ENCODE measurements around the gene VSIR. TPM values are rescaled to one million over a fixed set of nuclear protein-coding genes. Genes with fewer than 3 reads are reported as not detected.

VSIR gene
- total RNA-seq, 1 experiment from 2014 or later = 18.5 TPM

- Histone ChIP-seq H3K4me2 (ENCODE audit: low read length) (no peak overlapping the region), H3K9me2 (ENCODE audit: insufficient read depth) (no peaks in the 10 kb centered on the region), H3K79me2 (ENCODE audit: insufficient read depth, low read length) (no peaks in the 10 kb centered on the region), H3K27me3 (ENCODE audit: insufficient read depth, low read length) (no peaks in the 10 kb centered on the region), H3K36me3 (ENCODE audit: control insufficient read depth in 1 of 2, insufficient read depth in 2 of 2, low read length in 2 of 2) (no peaks in the 10 kb centered on the region), H3K9me3 (ENCODE audit: control insufficient read depth in 1 of 2, insufficient read depth in 1 of 2, low read depth in 1 of 2, low read length in 2 of 2) (no peaks in the 10 kb centered on the region), H3K9ac (ENCODE audit: low read length) (no peak overlapping the region), H2AFZ (ENCODE audit: low read depth, low read length, poor library complexity, severe bottlenecking) (no peak overlapping the region), H3K4me1 (ENCODE audit: control insufficient read depth in 1 of 2, insufficient read depth in 2 of 2, low read length in 2 of 2) (no peaks in the 10 kb centered on the region), H3K4me3 (replicated peaks in 1 of 2; ENCODE audit: low read depth in 1 of 2, low read length in 2 of 2) (no peak overlapping the region), H4K20me1 (ENCODE audit: insufficient read depth) (no peaks in the 10 kb centered on the region), H3K27ac (ENCODE audit: low read depth, low read length) (no peak overlapping the region)
- intact Hi-C loops (cut with micrococcal nuclease) = loop anchor here (10.0 kb wide), 1 partner anchor 215 kb away; no protein-coding TSS in a partner anchor
- ATAC-seq (no peak), DNase-seq (ENCODE audit: low read depth, low spot score) (no peak)
- ChIA-PET POLR2A (no interaction called here), CTCF (no interaction called here), RAD21 (ENCODE audit: low non-redundant PET in 1 of 2, low total read pairs in 2 of 2, uncharacterized antibody in 2 of 2, unreplicated experiment in 2 of 2) (no interaction called here)
- TF ChIP-seq ZBTB33 (IDR thresholded peaks at IDR 0.05; ENCODE audit: extremely low read depth, insufficient replicate concordance, low read length) (no peak), EGR1 (IDR thresholded peaks at IDR 0.05; ENCODE audit: low read depth) (no peak), SRF (IDR thresholded peaks at IDR 0.05; ENCODE audit: low read depth) (no peak), REST (IDR thresholded peaks at IDR 0.05; ENCODE audit: low read depth) (no peak), CBX3 (IDR thresholded peaks at IDR 0.05; ENCODE audit: low read depth) (no peak), POLR2A (IDR thresholded peaks at IDR 0.05; ENCODE audit: borderline replicate concordance, extremely low read depth, insufficient read depth, insufficient read length) (no peak), ZNF274 (IDR thresholded peaks at IDR 0.05; ENCODE audit: low read depth, low read length) (no peak), ELF1 (IDR thresholded peaks at IDR 0.05; ENCODE audit: borderline replicate concordance, low read depth) (no peak)
- no TSS peak for BruUV-seq (replicated peaks)
Observed at GRCh38 chr10:71799608-71800453, 26.5 kb upstream of the VSIR start.

All from HCT116 (cell line).